OCI-LY7 (cell line): ENCODE measurements around the gene PELI2. TPM values are rescaled to one million over a fixed set of nuclear protein-coding genes. Genes with fewer than 3 reads are reported as not detected.

Source experiments
- BruUV-seq: library from RNA; stranded (reverse); fragments of 400-500 nt; replicated peaks from 2 replicates; lab custom pipeline; 2021; lab: Mats Ljungman, UMichigan
- CTCF ChIA-PET: fragments of 300-600 bp; sonication (Branson Sonifier 250); formaldehyde crosslinking; loops from one replicate; lab custom pipeline; 2022; ENCODE audit warnings: antibody characterized with exemption; ENCODE audit not compliant: unreplicated experiment; lab: Charles Lee
- POLR2A ChIA-PET: fragments of 300-600 bp; sonication (Branson Sonifier 250); formaldehyde crosslinking; loops from one replicate; lab custom pipeline; 2022; ENCODE audit warnings: antibody characterized with exemption; lab: Charles Lee
- DNase-seq: peaks from one replicate; pipeline ENCODE4 v3.0.0-alpha.2; 2015; ENCODE audit warnings: low spot score
- H2AFZ ChIP-seq: fragments of 200-600 bp; sonication (generic), shearing (Covaris generic); 2 replicates; pipeline ENCODE4 v1.6.1; 2014; ENCODE audit warnings: mild to moderate bottlenecking, antibody characterized with exemption, low read length, moderate library complexity
- H3K27ac ChIP-seq: fragments of 200-600 bp; sonication (generic); 2 replicates; pipeline ENCODE4 v1.5.1; 2014; ENCODE audit warnings: mixed run types, low read depth, mild to moderate bottlenecking, moderate library complexity, low read length, inconsistent platforms; ENCODE audit not compliant: poor library complexity, severe bottlenecking
- H3K36me3 ChIP-seq: fragments of 200-600 bp; sonication (generic); 2 replicates; pipeline ENCODE4 v1.6.1; 2014; ENCODE audit warnings: mild to moderate bottlenecking, antibody characterized with exemption, low read length, moderate library complexity, mixed read lengths; ENCODE audit not compliant: insufficient read depth
- H3K4me1 ChIP-seq: fragments of 200-600 bp; sonication (generic); 2 replicates; pipeline ENCODE4 v1.5.1; 2014; ENCODE audit warnings: mild to moderate bottlenecking, low read length; ENCODE audit not compliant: insufficient read depth, poor library complexity, severe bottlenecking
- H3K4me2 ChIP-seq: fragments of 200-600 bp; sonication (generic); 2 replicates; pipeline ENCODE4 v1.6.1; 2014; ENCODE audit warnings: mild to moderate bottlenecking, low read length
- H3K4me3 ChIP-seq: fragments of 200-600 bp; sonication (generic); 2 replicates; pipeline ENCODE4 v1.5.1; 2014; ENCODE audit warnings: mild to moderate bottlenecking, low read depth, low read length; ENCODE audit not compliant: poor library complexity, severe bottlenecking
- H3K79me2 ChIP-seq: fragments of 200-600 bp; sonication (generic); 2 replicates; pipeline ENCODE4 v1.6.1; 2016; ENCODE audit warnings: low read depth, mild to moderate bottlenecking, low read length, moderate library complexity, mixed read lengths; ENCODE audit not compliant: insufficient read depth
- H3K9me2 ChIP-seq: fragments of 200-600 bp; sonication (generic); 2 replicates; pipeline ENCODE4 v1.6.1; 2016; ENCODE audit warnings: mild to moderate bottlenecking, low read length, mixed read lengths; ENCODE audit not compliant: insufficient read depth
- H3K9me3 ChIP-seq: fragments of 200-600 bp; sonication (generic); 2 replicates; pipeline ENCODE4 v1.6.1; 2014; ENCODE audit warnings: mild to moderate bottlenecking, mixed run types, low read length, mixed read lengths
- H4K20me1 ChIP-seq: fragments of 200-600 bp; sonication (generic); 2 replicates; pipeline ENCODE4 v1.6.1; 2014; ENCODE audit warnings: mild to moderate bottlenecking, antibody characterized with exemption, low read length, moderate library complexity, mixed read lengths; ENCODE audit not compliant: insufficient read depth
- EZH2phosphoT487 ChIP-seq: fragments of 200-600 bp; sonication (generic); IDR thresholded peaks from 2 replicates; pipeline ENCODE4 v1.6.1; 2018; ENCODE audit warnings: low read depth, borderline replicate concordance, mild to moderate bottlenecking, mixed run types, antibody characterized with exemption, low read length, moderate library complexity, mixed read lengths
- intact Hi-C: fragments of 100-400 bp; cut with micrococcal nuclease; formaldehyde crosslinking; loops from one replicate; pipeline ENCODE4 v1.10.0; 2022; ENCODE audit not compliant: unreplicated experiment
- total RNA-seq, 2 experiments: library from RNA; depleted of rRNA in 1 of 2; stranded (reverse); fragments of >200 nt in 1 of 2; shearing (Covaris generic) in 1 of 2; gene quantifications; 2 replicates each; pipeline ENCODE4 v1.2.3, GENCODE V29; 2014 to 2022
- TF ChIP-seq, protein P1 (sequence below): fragments of 200-600 bp; sonication (generic); conservative IDR thresholded peaks from 2 replicates; pipeline ENCODE4 v1.5.1; 2014; ENCODE audit warnings: mild to moderate bottlenecking, antibody characterized with exemption, low read length, moderate library complexity, mixed read lengths

Gene PELI2
- total RNA-seq, 2 experiments from 2014 or later: 2.8 to 3.8 TPM

DNA sequence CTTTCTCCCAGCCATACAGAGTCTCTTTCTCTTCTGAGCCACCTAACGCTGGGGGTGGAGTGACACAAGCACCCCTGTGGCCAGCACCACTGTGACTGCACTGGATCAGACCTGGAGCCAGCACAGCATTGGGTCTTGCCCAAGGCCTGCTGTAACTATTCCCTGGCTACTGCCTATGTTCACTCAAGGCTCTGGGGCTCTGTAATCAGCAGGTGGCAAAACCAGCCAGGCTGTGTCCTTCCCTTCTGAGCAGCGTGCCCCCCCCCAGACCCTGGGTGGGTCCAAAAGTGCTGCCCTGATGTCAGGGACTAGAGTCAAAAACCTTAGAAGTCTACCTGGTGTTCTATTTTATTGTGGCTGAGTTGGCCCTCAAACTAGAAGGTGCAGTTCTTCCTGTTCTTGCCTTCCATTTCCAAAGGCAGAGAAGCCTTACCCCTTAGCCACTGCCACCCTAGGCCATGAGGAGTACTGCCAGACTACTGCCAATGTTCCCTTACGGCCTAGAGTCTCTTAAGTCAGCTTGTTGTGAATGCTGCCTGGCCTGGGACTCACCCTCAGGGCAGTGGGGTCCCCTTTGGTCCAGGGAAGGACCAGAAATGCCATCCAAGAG is 49.9 kb downstream of the PELI2 start:
- H3K4me1 ChIP-seq: no peaks in the 10 kb centered on the region
- CTCF ChIA-PET: no interaction called here
- no peak overlapping the region for H2AFZ ChIP-seq
- H4K20me1 ChIP-seq: no peaks in the 10 kb centered on the region
- H3K27ac ChIP-seq: no peak overlapping the region
- H3K9me3 ChIP-seq: no peaks in the 10 kb centered on the region
- no peaks in the 10 kb centered on the region for H3K9me2 ChIP-seq
- H3K79me2 ChIP-seq: no peaks in the 10 kb centered on the region
- POLR2A ChIA-PET: no interaction called here
- no peak overlapping the region for H3K4me3 ChIP-seq
- no peak for DNase-seq
- TF ChIP-seq, protein P1, sequence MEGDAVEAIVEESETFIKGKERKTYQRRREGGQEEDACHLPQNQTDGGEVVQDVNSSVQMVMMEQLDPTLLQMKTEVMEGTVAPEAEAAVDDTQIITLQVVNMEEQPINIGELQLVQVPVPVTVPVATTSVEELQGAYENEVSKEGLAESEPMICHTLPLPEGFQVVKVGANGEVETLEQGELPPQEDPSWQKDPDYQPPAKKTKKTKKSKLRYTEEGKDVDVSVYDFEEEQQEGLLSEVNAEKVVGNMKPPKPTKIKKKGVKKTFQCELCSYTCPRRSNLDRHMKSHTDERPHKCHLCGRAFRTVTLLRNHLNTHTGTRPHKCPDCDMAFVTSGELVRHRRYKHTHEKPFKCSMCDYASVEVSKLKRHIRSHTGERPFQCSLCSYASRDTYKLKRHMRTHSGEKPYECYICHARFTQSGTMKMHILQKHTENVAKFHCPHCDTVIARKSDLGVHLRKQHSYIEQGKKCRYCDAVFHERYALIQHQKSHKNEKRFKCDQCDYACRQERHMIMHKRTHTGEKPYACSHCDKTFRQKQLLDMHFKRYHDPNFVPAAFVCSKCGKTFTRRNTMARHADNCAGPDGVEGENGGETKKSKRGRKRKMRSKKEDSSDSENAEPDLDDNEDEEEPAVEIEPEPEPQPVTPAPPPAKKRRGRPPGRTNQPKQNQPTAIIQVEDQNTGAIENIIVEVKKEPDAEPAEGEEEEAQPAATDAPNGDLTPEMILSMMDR: no peak
- TF ChIP-seq EZH2phosphoT487: no peak
- H3K4me2 ChIP-seq: no peak overlapping the region
- no peaks in the 10 kb centered on the region for H3K36me3 ChIP-seq
- no TSS peak for BruUV-seq
- intact Hi-C loops: no loop called here

DNA sequence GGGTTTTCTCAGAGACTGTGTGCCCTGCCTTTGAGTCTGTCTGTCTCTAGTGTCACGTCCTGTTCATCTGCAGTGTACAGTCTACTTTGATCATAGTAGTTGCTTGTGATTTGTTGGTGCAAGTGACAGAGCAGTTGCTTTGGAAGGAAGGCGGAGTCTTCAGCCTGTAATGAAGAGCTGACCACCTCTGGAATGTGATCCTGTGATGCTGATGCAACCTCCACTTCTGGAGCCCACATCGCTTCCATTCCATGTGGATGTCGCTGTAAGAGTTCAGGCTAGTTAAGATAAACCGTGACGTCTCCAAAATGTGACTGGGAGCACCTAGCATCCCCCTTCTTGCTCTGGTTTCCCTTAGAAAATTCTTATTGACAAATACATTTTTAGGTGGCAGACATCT is 51.8 kb downstream of the PELI2 start:
- no peaks in the 10 kb centered on the region for H3K9me3 ChIP-seq
- no peak overlapping the region for H3K27ac ChIP-seq
- intact Hi-C loops: no loop called here
- DNase-seq: no peak
- H3K4me1 ChIP-seq: no peaks in the 10 kb centered on the region
- H3K4me3 ChIP-seq: no peak overlapping the region
- H3K79me2 ChIP-seq: no peaks in the 10 kb centered on the region
- BruUV-seq: no TSS peak
- TF ChIP-seq EZH2phosphoT487: no peak
- TF ChIP-seq, protein P1: no peak
- H4K20me1 ChIP-seq: no peaks in the 10 kb centered on the region
- POLR2A ChIA-PET: no interaction called here
- no peak overlapping the region for H2AFZ ChIP-seq
- no peaks in the 10 kb centered on the region for H3K36me3 ChIP-seq
- no peak overlapping the region for H3K4me2 ChIP-seq
- CTCF ChIA-PET: no interaction called here
- H3K9me2 ChIP-seq: no peaks in the 10 kb centered on the region

DNA sequence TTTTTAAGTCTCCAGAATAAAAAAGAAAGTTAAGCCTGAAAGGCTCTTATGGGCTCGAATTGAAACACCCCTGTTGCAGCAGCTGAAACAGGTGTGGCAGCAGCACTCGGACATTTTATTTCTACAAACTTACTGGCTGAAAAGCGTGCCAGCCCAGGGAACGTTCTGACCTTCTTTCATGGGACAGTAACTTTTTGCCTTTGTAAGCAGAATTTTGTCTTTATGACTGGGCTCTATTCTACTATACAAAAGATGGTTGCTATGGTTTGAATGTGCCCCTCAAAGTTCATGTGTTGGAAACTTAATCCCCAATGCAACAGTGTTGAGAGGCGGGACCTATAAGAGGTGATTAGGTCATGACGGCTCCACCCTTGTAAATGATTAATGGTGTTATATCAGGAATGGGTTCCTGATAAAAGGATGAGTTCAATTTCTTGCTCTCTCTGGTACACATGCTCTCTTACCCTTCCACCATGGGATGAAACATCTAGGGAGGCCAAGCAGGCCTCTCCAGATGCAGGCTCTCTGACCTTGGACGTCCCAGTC is 52.7 kb downstream of the PELI2 start:
- H4K20me1 ChIP-seq: no peaks in the 10 kb centered on the region

More for the DNA sequence above, 52.7 kb downstream of the PELI2 start:
- Histone ChIP-seq H3K9me3 (no peaks in the 10 kb centered on the region), H3K4me2 (no peak overlapping the region), H3K27ac (no peak overlapping the region), H2AFZ (no peak overlapping the region), H3K4me1 (no peaks in the 10 kb centered on the region), H3K9me2 (no peaks in the 10 kb centered on the region), H3K36me3 (no peaks in the 10 kb centered on the region), H3K4me3 (no peak overlapping the region), H3K79me2 (no peaks in the 10 kb centered on the region)
- ChIA-PET CTCF (no interaction called here), POLR2A (no interaction called here)
- TF ChIP-seq EZH2phosphoT487: no peak
- intact Hi-C loops: no loop called here
- no TSS peak for BruUV-seq
- DNase-seq: no peak
